OCI-LY3 (cell line): ENCODE measurements around the gene GPHN.

Experiments used
- H2AFZ ChIP-seq: fragments of 200-600, 300-600 bp; shearing (Covaris generic); 2 replicates; pipeline ENCODE4 v1.6.0; 2014; ENCODE audit warnings: antibody characterized with exemption, low read depth, low read length
- H3K27ac ChIP-seq: fragments of 200-600, 300-600 bp; sonication (generic); 2 replicates; pipeline ENCODE4 v1.5.1; 2014; ENCODE audit warnings: mild to moderate bottlenecking, low read length, moderate library complexity, mixed read lengths
- H3K27me3 ChIP-seq: fragments of 200-600, 300-600 bp; sonication (generic); 2 replicates; pipeline ENCODE4 v1.6.1; 2014; ENCODE audit warnings: low read depth, low read length, mixed read lengths
- H3K36me3 ChIP-seq: fragments of 200-600, 300-600 bp; sonication (generic); replicated peaks from 2 replicates; pipeline ENCODE3; 2014; ENCODE audit warnings: low read depth, low read length, mixed read lengths
- H3K4me1 ChIP-seq: fragments of 300-600, 200-600 bp; sonication (generic); 2 replicates; pipeline ENCODE4 v1.6.1; 2014; ENCODE audit warnings: low read length, mixed read lengths
- H3K4me2 ChIP-seq: fragments of 200-600, 300-600 bp; sonication (generic); 2 replicates; pipeline ENCODE4 v1.6.1; 2014; ENCODE audit warnings: low read length, mixed read lengths
- H3K4me3 ChIP-seq: fragments of 300-600, 200-600 bp; sonication (generic); 2 replicates; pipeline ENCODE4 v1.5.1; 2014; ENCODE audit warnings: antibody characterized with exemption, mild to moderate bottlenecking, low read length, moderate library complexity
- H3K79me2 ChIP-seq: fragments of 300-600, 200-600 bp; shearing (Covaris generic); 2 replicates; pipeline ENCODE4 v1.6.1; 2014; ENCODE audit warnings: mild to moderate bottlenecking, low read length, mixed read lengths
- H3K9ac ChIP-seq: fragments of 300-600, 200-600 bp; shearing (Covaris generic); 2 replicates; pipeline ENCODE4 v1.6.0; 2014; ENCODE audit warnings: mild to moderate bottlenecking, low read length, moderate library complexity
- H3K9me3 ChIP-seq: fragments of 200-600, 300-600 bp; shearing (Covaris generic); 2 replicates; pipeline ENCODE4 v1.6.1; 2014; ENCODE audit warnings: low read length, mixed read lengths; ENCODE audit not compliant: insufficient read depth
- H4K20me1 ChIP-seq: fragments of 200-600, 300-600 bp; sonication (generic); 2 replicates; pipeline ENCODE4 v1.6.1; 2016; ENCODE audit warnings: low read length, mixed read lengths; ENCODE audit not compliant: insufficient read depth
- CTCF ChIP-seq: fragments of 200-600, 300-600 bp; sonication (generic); IDR thresholded peaks from 2 replicates; pipeline ENCODE4 v1.5.1; 2014; ENCODE audit warnings: antibody characterized with exemption, low read length, low read depth
- EZH2phosphoT487 ChIP-seq: fragments of 200-600 bp; shearing (Covaris generic); IDR thresholded peaks from 2 replicates; pipeline ENCODE4 v1.6.1; 2018; ENCODE audit warnings: antibody characterized with exemption, mixed run types, low read depth

The GPHN gene

GRCh38 chr14:66638689-66639088, 130.7 kb downstream of the GPHN start:
- Histone ChIP-seq H3K4me1 (no peaks in the 10 kb centered on the region), H3K4me2 (no peak overlapping the region), H3K27me3 (no peaks in the 10 kb centered on the region), H3K4me3 (no peak overlapping the region), H3K79me2 (peaks cover 39% of the 10 kb centered on the region), H3K27ac (no peak overlapping the region), H3K9me3 (no peaks in the 10 kb centered on the region), H4K20me1 (no peaks in the 10 kb centered on the region), H3K36me3 (no peaks in the 10 kb centered on the region), H2AFZ (no peak overlapping the region), H3K9ac (no peak overlapping the region)
- no peak for TF ChIP-seq EZH2phosphoT487

- Histone ChIP-seq H3K4me2 (no peak overlapping the region), H3K27me3 (no peaks in the 10 kb centered on the region), H2AFZ (no peak overlapping the region), H3K4me3 (no peak overlapping the region), H3K9me3 (no peaks in the 10 kb centered on the region), H3K27ac (no peak overlapping the region), H3K36me3 (no peaks in the 10 kb centered on the region), H4K20me1 (no peaks in the 10 kb centered on the region), H3K4me1 (no peaks in the 10 kb centered on the region), H3K9ac (no peak overlapping the region), H3K79me2 (peaks cover 19% of the 10 kb centered on the region; the same call in 1 of the 2 replicates)
- TF ChIP-seq EZH2phosphoT487, result no peak
- TF ChIP-seq CTCF, result no peak
These were observed 134.1 kb downstream of the GPHN start for GRCh38 chr14:66641861-66642635.

- Histone ChIP-seq H3K4me2 (no peak overlapping the region), H4K20me1 (no peaks in the 10 kb centered on the region), H2AFZ (no peak overlapping the region), H3K4me3 (no peak overlapping the region), H3K9me3 (no peaks in the 10 kb centered on the region), H3K4me1 (peaks cover 1% of the 10 kb centered on the region), H3K79me2 (peaks cover 16% of the 10 kb centered on the region; the same call in 1 of the 2 replicates), H3K36me3 (no peaks in the 10 kb centered on the region), H3K9ac (no peak overlapping the region), H3K27me3 (no peaks in the 10 kb centered on the region), H3K27ac (no peak overlapping the region)
- TF ChIP-seq EZH2phosphoT487 (no peak), CTCF (no peak)
These were observed 135.4 kb downstream of the GPHN start for GRCh38 chr14:66643344-66643743.

- Histone ChIP-seq H3K36me3 (no peaks in the 10 kb centered on the region), H3K9ac (no peak overlapping the region), H3K4me2 (no peak overlapping the region), H3K4me1 (peaks cover 22% of the 10 kb centered on the region), H3K79me2 (peaks cover 17% of the 10 kb centered on the region), H3K27ac (no peak overlapping the region), H3K4me3 (no peak overlapping the region), H2AFZ (no peak overlapping the region), H4K20me1 (peaks cover 7% of the 10 kb centered on the region), H3K9me3 (no peaks in the 10 kb centered on the region), H3K27me3 (no peaks in the 10 kb centered on the region)
- TF ChIP-seq EZH2phosphoT487 (no peak), CTCF (no peak)
These were observed 137.8 kb downstream of the GPHN start for GRCh38 chr14:66645716-66646115.
